Lower lobe of right lung (tissue), 2 donors: ENCODE results near the gene CDRT4. TPM values are rescaled to one million over a fixed set of nuclear protein-coding genes. Genes with fewer than 3 reads are reported as not detected.

ENCODE experiments used
- ATAC-seq, 2 donors: fragments of 200-7000 bp; cut with Tn5 transposase; one replicate each; pipeline ENCODE4 v1.9.1; 2020 to 2022; ENCODE audit warnings: mild to moderate bottlenecking in 2 of 2, moderate library complexity in 2 of 2
- DNase-seq: peaks from one replicate; pipeline ENCODE4 v3.0.0-alpha.2; 2020
- H3K27ac ChIP-seq: fragments of 200-600 bp; one replicate; pipeline ENCODE4 v1.8.0; 2022
- H3K27me3 ChIP-seq: fragments of 200-600 bp; one replicate; pipeline ENCODE4 v1.8.0; 2022; ENCODE audit warnings: low read depth
- H3K36me3 ChIP-seq: fragments of 200-600 bp; one replicate; pipeline ENCODE4 v1.8.0; 2022; ENCODE audit warnings: mild to moderate bottlenecking
- H3K4me1 ChIP-seq: fragments of 200-600 bp; one replicate; pipeline ENCODE4 v1.8.0; 2022
- H3K4me3 ChIP-seq: fragments of 200-600 bp; one replicate; pipeline ENCODE4 v1.8.0; 2022; ENCODE audit warnings: mild to moderate bottlenecking
- H3K9me3 ChIP-seq: fragments of 200-600 bp; one replicate; pipeline ENCODE4 v1.8.0; 2022
- CTCF ChIP-seq: fragments of 200-600 bp; IDR thresholded peaks from one replicate; pipeline ENCODE4 v1.8.0; 2022; ENCODE audit warnings: antibody characterized with exemption, mild to moderate bottlenecking
- intact Hi-C: fragments of 100-400 bp; cut with DNase I; formaldehyde crosslinking; loops from one replicate; pipeline ENCODE4 v1.11.0; 2022
- total RNA-seq: library from RNA; stranded (reverse); fragmentation: NEBNext Ultra II Directional; extraction: Animal tissue kit (Norgen Biotek cat#: 25700); gene quantifications from one replicate; pipeline ENCODE4 v1.2.1, GENCODE V29; 2021
- donor health status: DM: no; HTN: yes; CAD: no; lungs with severe emphysema.

CDRT4 gene
- total RNA-seq, 1 donor from 2014 or later: 13.4 TPM

DNA sequence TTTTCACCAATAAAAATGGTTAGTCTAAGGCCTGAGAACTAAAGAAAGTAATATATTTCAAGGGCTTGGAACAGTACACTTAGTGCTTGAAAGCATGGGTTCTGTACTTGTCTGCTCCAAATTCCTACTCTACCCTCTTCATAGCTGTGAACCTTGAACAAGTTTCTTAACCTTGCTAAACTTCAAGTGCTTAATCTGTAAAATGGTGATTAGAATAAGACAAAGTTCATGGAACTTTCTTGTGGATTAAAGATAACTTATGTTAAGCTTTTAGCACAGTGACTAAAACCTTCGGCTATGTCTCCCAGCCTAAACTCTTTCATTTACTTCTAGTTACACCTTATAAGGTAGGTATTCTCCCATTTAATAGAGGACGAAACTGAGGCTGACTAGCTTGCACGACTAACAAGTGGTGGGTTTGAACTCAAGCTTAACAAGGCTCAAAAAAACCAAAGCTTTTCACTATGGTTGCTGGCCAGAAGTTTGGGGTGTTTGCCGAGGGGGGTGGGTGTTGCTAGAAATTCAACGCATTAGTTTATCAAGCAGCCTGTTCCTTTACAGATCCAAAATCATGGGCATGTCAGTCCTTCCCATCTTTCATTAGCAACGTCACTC, 28.8 kb downstream of the CDRT4 start:
- H3K36me3 ChIP-seq: no peaks in the 10 kb centered on the region
- no peak for ATAC-seq
- no peak for TF ChIP-seq CTCF
- intact Hi-C loops: no loop called here
- H3K27me3 ChIP-seq: no peaks in the 10 kb centered on the region
- no peak for DNase-seq
- H3K4me1 ChIP-seq: peaks cover 31% of the 10 kb centered on the region
- H3K4me3 ChIP-seq: no peak overlapping the region
- H3K27ac ChIP-seq: peak overlapping the region; percentile 18
- no peaks in the 10 kb centered on the region for H3K9me3 ChIP-seq

DNA sequence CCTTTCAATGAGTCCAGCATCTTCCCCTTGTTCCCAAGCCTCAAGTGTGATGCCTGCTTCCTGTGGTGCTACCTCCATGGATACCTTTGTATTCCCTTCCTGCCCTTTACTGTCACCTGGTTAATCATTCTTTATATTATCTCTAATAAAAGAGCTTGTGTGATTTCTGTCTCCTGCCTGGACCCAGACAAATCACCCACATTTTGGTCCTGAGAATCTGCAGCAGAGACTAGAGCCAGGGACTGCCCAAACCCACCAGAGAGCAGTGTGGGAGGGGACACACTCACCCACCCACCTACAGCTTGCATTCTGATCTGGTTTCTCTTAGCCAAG, 30.2 kb downstream of the CDRT4 start:
- H3K36me3 ChIP-seq: no peaks in the 10 kb centered on the region
- H3K27ac ChIP-seq: peak overlapping the region; percentile 73
- intact Hi-C loops: no loop called here
- H3K27me3 ChIP-seq: no peaks in the 10 kb centered on the region
- no peak for ATAC-seq
- H3K4me3 ChIP-seq: no peak overlapping the region
- TF ChIP-seq CTCF: no peak
- peaks cover 35% of the 10 kb centered on the region for H3K4me1 ChIP-seq
- H3K9me3 ChIP-seq: no peaks in the 10 kb centered on the region
- DNase-seq: no peak

- DNase-seq (peak; percentile 55), ATAC-seq (peak in 1 of 2 donors; percentile 24)
- no peaks in the 10 kb centered on the region for H3K36me3 ChIP-seq
- intact Hi-C loops: no loop called here
- H3K27ac ChIP-seq: peak overlapping the region; percentile 73
- TF ChIP-seq CTCF: peak; percentile 42
- H3K4me1 ChIP-seq: peaks cover 35% of the 10 kb centered on the region
- no peaks in the 10 kb centered on the region for H3K27me3 ChIP-seq
- no peak overlapping the region for H3K4me3 ChIP-seq
- no peaks in the 10 kb centered on the region for H3K9me3 ChIP-seq
Measured at GRCh38 chr17:15436473-15437302, 30.7 kb downstream of the CDRT4 start.

GRCh38 chr17:15434956-15435355, 32.5 kb downstream of the CDRT4 start:
- Histone ChIP-seq H3K36me3 (no peaks in the 10 kb centered on the region), H3K27me3 (no peaks in the 10 kb centered on the region), H3K4me3 (no peak overlapping the region), H3K4me1 (peaks cover 35% of the 10 kb centered on the region), H3K9me3 (no peaks in the 10 kb centered on the region), H3K27ac (peak overlapping the region; percentile 77)
- intact Hi-C loops: no loop called here
- no peak for DNase-seq
- TF ChIP-seq CTCF: no peak
- ATAC-seq: no peak

- H3K27ac ChIP-seq: peak overlapping the region; percentile 20
- ATAC-seq (peak; percentile 20 to 44), DNase-seq (no peak)
- no peaks in the 10 kb centered on the region for H3K27me3 ChIP-seq
- no peak overlapping the region for H3K4me3 ChIP-seq
- no peak for TF ChIP-seq CTCF
- peaks cover 35% of the 10 kb centered on the region for H3K4me1 ChIP-seq
- H3K9me3 ChIP-seq: no peaks in the 10 kb centered on the region
- intact Hi-C loops: no loop called here
- no peaks in the 10 kb centered on the region for H3K36me3 ChIP-seq
Measured at GRCh38 chr17:15432807-15433611, 34.4 kb downstream of the CDRT4 start.
